GM19351 (cell line): Measurements from ENCODE around the gene DIS3.
"Not testable (repeated sequence)": the region's sequence is repeated elsewhere in the genome, so short reads cannot be mapped to it uniquely, and the experiment has no call there.

Experiments used
- ATAC-seq: cut with Tn5 transposase; IDR thresholded peaks from one replicate; pipeline ENCODE4 v1.9.1; 2021; ENCODE audit warnings: mild to moderate bottlenecking, moderate library complexity; ENCODE audit not compliant: unreplicated experiment

The DIS3 gene

DNA sequence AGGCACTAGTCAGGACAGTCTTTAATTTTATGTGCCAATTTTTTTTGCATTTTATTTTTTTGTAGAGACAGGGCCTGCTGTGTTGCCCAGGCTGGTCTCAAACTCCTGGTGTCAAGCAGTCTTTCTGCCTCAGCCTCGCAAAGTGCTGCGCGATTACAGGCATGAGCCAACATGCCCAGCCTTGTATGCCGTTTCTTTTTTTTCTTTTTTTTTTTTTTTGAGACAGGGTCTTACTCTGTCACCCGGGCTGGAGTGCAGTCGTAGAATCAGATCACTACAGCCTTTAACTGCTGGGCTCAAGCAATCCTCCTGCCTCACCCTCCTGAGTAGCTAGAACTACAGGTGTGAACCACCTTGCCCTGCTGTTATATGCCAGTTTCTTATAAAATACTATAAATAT is 27.6 kb downstream of the DIS3 start:
- no peak for ATAC-seq

GRCh38 chr13:72751220-72751619 is 30.5 kb downstream of the DIS3 start:
- no peak for ATAC-seq

- no peak for ATAC-seq
Measured at GRCh38 chr13:72745260-72745659, 36.4 kb downstream of the DIS3 start.

- no peak for ATAC-seq
Measured at GRCh38 chr13:72740015-72740414, 41.7 kb downstream of the DIS3 start.

GRCh38 chr13:72737033-72737432 is 44.7 kb downstream of the DIS3 start:
- no peak for ATAC-seq

- ATAC-seq, result no peak
Measured at GRCh38 chr13:72728290-72728605, 53.5 kb downstream of the DIS3 start.

- peak; percentile 90 for ATAC-seq
Measured at GRCh38 chr13:72727417-72728289, 54.0 kb downstream of the DIS3 start, which contains the start of the genes BORA and MZT1. TSS of gene BORA (plus strand) at chr13:72727923. CDS start at chr13:72728941, 1,018 bp downstream. TSS of gene MZT1 (minus strand) at chr13:72727629. CDS start at chr13:72727602, 27 bp downstream.

DNA sequence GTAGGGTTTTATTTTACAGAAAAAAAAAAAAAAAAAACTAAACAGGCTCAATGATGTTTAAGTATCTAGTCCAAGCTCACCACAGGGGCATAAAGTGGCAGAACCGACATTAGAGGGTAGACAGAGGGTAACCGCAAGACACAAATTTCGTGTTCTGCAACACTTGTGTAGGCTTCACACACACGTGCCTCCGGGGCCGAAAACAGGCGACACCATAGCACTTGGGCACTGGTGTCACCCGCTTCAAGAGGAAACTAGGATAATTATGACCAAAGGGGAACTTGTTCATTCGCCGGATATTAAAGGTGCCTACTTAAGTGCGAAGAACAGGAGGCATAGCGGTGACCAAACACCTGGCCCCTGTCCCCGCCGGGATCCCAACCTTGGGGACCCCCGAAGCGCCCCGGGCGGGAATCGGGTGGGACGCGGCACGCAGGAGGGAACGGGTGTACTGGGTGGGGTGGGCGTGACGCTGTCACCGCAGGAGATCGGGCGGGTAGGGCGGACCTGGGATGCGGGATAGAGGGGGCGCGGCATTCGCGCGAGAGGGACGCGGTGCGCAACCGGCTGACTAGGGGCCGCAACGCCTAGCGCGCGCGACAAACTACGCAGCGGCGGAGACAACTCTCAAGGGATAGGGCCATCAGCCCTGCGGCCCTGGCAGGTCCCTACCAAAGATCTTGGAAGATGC is 54.8 kb downstream of the DIS3 start:
- peak; percentile 23 for ATAC-seq

DNA sequence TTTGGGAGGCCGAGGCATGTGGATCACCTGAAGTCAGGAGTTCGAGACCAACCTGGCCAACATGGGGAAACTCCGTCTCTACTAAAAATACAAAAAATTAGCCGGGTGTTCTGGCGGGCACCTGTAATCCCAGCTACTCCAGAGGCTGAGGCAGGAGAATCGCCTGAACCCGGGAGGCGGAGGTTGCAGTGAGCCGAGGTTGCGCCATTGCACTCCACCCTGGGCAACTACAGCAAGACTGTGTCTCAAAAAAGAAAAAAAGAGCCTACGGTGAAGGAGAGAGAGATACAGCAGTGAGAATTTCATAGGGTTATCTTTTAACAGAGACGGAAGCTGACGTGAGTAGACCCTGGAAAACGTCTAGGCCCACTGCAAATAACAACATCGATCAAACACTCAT is 55.5 kb downstream of the DIS3 start:
- ATAC-seq, result not testable (repeated sequence)

DNA sequence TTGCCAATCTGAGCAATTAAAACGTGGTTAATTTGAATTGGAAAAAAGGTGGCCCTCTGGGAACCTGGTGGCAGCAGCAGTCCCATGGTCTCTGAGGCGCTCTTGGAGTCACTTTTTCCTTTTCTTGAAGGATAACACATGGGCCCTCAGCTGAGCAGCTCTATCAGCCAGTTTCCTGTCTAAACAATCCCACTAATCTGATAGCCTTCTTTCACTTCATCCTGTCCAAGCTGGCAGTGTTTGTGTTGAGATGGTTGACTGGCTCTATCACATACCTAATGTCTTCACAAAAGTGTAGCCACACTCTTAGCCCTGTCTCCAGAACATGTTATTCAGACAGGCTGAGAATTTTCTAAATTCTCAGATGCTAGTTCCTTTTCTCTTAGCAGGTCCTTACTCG is 64.9 kb downstream of the DIS3 start:
- no peak for ATAC-seq
